Subcutaneous adipose tissue (tissue), 4 donors: Measurements from ENCODE around the gene LAMC3. TPM values are rescaled to one million over a fixed set of nuclear protein-coding genes. Genes with fewer than 3 reads are reported as not detected.

Experiments used
- total RNA-seq, 4 donors: library from RNA; depleted of rRNA; stranded (reverse); fragments of >200 nt; gene quantifications; one replicate each; pipeline ENCODE4 v1.1.0, GENCODE V29; 2016
- TF ChIP-seq, protein P1 (sequence below): fragments of 450-650 bp; IDR thresholded peaks from one replicate; pipeline ENCODE4 v1.5.1; 2016; ENCODE audit warnings: low read depth, mild to moderate bottlenecking, control low read depth, antibody characterized with exemption, moderate library complexity

LAMC3 gene
- total RNA-seq, 4 donors from 2014 or later = 1.3 to 2.9 (median 1.9) TPM

DNA sequence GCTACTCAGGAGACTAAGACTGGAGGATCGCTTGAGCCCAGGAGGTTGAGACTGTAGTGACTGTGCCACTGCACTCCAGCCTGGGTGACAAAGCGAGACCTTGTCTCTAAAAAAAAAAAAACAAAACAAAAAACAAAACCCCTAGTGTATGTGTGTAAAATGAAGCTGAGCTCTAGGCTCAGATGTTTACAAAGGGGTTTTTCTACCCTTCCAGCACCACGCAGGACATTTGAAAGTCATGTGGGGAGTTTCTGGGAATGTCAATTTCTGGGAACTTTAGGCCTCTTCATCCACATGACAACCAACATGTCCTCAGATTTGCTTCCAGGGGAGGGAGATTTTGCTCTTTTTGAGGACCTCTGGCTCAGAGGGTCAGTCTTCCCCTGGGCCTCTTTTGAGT lies 44.9 kb downstream of the LAMC3 start:
- TF ChIP-seq, protein P1, sequence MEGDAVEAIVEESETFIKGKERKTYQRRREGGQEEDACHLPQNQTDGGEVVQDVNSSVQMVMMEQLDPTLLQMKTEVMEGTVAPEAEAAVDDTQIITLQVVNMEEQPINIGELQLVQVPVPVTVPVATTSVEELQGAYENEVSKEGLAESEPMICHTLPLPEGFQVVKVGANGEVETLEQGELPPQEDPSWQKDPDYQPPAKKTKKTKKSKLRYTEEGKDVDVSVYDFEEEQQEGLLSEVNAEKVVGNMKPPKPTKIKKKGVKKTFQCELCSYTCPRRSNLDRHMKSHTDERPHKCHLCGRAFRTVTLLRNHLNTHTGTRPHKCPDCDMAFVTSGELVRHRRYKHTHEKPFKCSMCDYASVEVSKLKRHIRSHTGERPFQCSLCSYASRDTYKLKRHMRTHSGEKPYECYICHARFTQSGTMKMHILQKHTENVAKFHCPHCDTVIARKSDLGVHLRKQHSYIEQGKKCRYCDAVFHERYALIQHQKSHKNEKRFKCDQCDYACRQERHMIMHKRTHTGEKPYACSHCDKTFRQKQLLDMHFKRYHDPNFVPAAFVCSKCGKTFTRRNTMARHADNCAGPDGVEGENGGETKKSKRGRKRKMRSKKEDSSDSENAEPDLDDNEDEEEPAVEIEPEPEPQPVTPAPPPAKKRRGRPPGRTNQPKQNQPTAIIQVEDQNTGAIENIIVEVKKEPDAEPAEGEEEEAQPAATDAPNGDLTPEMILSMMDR = no peak

DNA sequence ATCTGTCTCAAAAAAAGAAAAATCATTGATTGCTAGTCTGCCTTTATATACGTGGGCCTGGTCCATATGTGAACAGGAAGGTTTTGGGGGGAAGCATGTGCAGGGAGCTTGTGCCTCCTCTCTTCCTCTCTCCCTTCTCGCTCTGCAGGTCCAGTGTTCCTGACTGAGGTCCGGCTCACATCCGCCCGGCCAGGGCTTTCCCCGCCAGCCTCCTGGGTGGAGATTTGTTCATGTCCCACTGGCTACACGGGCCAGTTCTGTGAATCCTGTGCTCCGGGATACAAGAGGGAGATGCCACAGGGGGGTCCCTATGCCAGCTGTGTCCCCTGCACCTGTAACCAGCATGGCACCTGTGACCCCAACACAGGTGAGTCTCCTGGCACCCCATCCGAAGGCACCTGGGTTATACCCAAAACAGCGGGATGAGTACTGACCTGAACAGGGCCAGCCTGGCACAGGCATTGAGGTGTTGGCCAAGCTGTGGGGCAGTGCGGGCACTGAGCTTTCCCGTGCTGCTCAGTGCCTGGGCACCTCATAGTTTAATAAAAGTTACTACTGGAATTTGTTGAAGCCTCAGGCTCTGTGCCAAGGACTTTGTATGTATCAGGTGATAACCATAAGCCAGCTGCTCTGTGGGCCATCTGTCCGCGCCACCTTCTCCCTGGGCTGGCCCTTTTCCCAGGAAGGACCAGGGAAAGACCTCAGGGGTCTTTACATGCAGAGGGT lies 48.0 kb downstream of the LAMC3 start:
- TF ChIP-seq, protein P1 = no peak

DNA sequence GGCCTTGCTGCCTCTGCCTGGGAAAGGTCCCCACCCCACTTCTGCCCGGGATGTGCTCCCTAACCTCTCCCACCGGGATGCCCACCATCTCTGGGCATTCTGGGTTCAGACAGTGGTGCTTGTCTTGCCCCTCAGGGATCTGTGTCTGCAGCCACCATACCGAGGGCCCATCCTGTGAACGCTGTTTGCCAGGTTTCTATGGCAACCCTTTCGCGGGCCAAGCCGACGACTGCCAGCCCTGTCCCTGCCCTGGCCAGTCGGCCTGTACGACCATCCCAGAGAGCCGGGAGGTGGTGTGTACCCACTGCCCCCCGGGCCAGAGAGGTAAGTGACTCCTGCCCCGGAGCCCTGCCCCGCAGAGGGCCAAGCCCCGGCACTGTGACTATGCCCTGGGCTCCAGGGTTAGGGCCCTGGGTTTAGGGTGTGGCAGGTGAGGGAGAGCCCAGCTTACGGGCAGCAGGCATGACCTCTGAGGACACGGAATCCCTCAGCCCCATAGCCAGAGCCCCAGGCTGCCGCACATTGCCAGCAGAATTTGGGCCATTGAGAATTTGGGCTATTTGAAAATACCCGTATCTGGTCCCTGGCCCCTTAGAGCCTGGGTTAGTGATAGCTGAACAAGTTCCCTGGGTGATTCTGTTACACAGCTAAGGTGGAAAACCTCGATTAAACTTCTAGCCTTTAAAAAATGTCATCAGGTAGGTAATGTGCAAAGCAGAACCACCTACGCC lies 52.1 kb downstream of the LAMC3 start:
- TF ChIP-seq, protein P1 = no peak

DNA sequence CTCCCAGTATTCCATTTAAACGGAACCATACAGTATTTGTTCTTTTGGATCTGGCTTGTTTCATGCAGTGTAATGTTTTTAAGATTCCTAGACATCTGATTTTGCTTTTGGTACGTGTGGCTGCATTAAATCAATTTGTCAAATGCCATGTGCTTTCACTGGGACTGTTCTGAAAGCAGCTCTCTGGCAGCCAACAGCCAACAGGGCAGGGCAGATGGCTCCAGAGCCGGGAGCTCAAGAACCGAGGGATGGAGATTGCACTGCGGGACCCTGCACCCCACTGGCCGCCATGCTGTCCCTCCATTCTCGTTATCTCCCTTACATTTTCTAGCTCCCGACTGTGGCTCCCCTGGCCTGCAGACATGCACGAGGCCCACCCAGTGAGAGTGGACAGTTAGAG lies 54.0 kb downstream of the LAMC3 start:
- TF ChIP-seq, protein P1 = no peak

- TF ChIP-seq, protein P1 = no peak
Observed at GRCh38 chr9:131065599-131065998, 56.6 kb downstream of the LAMC3 start.

DNA sequence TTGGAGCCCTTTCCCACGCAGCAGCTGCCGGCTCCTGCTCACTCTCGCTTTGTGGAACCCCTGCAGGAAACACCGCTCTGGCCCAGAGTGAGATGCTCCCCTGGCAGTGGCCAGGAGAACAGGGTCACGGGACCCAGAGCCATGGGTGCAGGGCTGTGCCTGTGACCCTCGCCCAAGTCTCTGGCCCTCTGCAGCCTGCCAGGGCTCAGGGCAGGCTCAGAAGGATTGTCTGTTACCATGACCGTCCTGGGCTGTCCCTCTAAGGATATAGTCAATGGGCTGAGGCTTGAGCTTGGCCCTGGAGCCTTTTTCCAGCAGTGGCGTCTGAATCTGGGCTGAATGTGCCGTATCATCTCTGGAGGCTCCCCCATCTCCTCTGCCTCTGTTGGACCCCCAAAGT lies 58.7 kb downstream of the LAMC3 start:
- TF ChIP-seq, protein P1 = no peak

DNA sequence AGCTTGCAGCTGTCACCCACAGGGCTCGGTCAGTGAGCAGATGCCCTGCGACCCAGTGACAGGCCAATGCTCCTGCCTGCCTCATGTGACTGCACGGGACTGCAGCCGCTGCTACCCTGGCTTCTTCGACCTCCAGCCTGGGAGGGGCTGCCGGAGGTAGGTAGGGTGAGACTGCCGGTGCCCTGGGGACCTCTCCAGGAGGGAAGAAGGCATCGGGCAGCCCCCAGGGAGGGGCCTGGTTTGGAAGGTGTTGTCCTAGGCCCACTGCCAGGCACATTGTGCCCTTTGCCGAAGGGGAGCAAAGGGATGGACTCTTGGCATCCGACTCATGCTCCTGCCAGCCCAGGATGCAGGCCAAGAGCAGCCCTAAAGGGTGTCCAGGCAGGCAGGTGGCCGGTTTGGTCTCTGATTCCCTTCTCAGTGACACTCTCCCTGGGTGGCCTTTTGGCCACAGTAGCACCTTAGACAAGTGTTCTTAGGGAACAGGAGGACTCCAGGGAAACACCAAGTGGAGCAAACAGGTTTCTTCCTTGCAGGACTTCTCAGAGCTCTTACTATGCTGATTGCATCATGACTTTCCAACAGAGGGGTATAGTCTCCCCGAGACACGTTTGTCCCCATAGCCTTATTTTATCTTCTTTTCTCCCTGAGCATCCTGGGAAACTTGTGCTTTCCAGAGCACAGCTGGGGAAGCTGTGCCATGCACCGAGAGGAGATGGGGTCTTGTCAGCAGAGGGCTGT lies 59.3 kb downstream of the LAMC3 start:
- TF ChIP-seq, protein P1 = no peak
